ENCODE data around the gene SCARB1. TPM values are rescaled to one million over a fixed set of nuclear protein-coding genes. Genes with fewer than 3 reads are reported as not detected.

SCARB1 gene
- total RNA-seq, 1 experiment from 2014 or later, result 359 TPM

DNA sequence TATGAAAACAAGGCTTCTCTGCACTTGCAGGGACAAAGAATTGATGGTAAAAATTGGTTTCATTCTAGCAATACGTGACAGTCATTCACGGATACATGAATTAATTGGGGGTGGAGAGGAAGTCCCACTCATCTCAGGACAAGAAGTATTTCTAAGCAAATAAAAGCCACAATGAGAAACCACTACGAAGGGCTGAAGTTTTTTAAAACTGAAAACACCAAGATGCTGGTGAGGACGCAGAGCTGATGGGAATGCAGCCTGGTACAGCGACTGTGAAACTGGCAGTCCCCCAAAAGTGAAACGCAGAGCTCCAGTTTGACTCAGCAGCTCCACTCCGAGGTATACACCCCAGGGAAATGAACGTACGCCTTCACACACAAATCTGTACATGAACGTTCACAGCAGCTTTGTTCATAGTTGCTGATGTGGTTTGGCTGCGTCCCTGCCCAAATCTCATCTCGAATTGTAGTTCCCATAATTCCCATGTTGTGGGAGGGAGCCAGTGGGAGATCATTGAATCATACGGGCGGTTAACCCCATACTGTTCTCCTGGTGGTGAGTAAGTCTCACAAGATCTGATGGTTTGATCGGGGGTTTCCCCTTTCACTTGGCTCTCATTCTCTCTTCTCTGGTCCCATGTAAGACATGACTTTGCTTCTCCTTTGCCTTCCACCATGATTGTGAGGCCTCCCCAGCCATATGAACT, 89.0 kb downstream of the SCARB1 start:
- CTCF ChIA-PET, result interaction anchor here (0.5 kb wide), 1 partner anchor 613 kb away, joined by 3 read pairs; no protein-coding TSS in a partner anchor
- Histone ChIP-seq H3K9me3 (ENCODE audit: control insufficient read depth, insufficient read depth, low read depth, low read length) (no peaks in the 10 kb centered on the region), H3K27ac (ENCODE audit: low read length) (no peak overlapping the region), H3K27me3 (ENCODE audit: control insufficient read depth, insufficient read depth, low read length) (no peaks in the 10 kb centered on the region), H3K36me3 (ENCODE audit: control insufficient read depth, insufficient read depth, low read length) (no peaks in the 10 kb centered on the region), H3K4me3 (ENCODE audit: low read depth in 2 of 2, low read length in 2 of 2) (no peak overlapping the region), H3K4me1 (ENCODE audit: control insufficient read depth, insufficient read depth, low read length) (peaks cover 24% of the 10 kb centered on the region)
- intact Hi-C loops (cut with micrococcal nuclease; ENCODE audit: unreplicated experiment) (loop anchor here (5.0 to 10.0 kb wide), 2 partner anchors 130 to 737 kb away; no protein-coding TSS in a partner anchor), in situ Hi-C loops (cut with HindIII; ENCODE audit: low pct_unique_long_range_greater_than_20kb, low sequenced_read_pairs) (no loop called here)
- POLR2A ChIA-PET, result interaction anchor here (0.6 kb wide), 1 partner anchor 414 kb away, joined by 3 read pairs; no protein-coding TSS in a partner anchor
- TF ChIP-seq, protein P1, sequence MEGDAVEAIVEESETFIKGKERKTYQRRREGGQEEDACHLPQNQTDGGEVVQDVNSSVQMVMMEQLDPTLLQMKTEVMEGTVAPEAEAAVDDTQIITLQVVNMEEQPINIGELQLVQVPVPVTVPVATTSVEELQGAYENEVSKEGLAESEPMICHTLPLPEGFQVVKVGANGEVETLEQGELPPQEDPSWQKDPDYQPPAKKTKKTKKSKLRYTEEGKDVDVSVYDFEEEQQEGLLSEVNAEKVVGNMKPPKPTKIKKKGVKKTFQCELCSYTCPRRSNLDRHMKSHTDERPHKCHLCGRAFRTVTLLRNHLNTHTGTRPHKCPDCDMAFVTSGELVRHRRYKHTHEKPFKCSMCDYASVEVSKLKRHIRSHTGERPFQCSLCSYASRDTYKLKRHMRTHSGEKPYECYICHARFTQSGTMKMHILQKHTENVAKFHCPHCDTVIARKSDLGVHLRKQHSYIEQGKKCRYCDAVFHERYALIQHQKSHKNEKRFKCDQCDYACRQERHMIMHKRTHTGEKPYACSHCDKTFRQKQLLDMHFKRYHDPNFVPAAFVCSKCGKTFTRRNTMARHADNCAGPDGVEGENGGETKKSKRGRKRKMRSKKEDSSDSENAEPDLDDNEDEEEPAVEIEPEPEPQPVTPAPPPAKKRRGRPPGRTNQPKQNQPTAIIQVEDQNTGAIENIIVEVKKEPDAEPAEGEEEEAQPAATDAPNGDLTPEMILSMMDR (IDR thresholded peaks at IDR 0.05), result no peak
- no peak for TF ChIP-seq TCF7L2 (IDR thresholded peaks at IDR 0.05; ENCODE audit: low read depth, low read length)
- TF ChIP-seq POLR2AphosphoS5 (IDR thresholded peaks at IDR 0.05; ENCODE audit: low read depth, low read length), result no peak
- no peak for TF ChIP-seq SIN3A (IDR thresholded peaks at IDR 0.05; ENCODE audit: borderline replicate concordance, insufficient read depth, low read depth, low read length)
- TF ChIP-seq, protein P2, sequence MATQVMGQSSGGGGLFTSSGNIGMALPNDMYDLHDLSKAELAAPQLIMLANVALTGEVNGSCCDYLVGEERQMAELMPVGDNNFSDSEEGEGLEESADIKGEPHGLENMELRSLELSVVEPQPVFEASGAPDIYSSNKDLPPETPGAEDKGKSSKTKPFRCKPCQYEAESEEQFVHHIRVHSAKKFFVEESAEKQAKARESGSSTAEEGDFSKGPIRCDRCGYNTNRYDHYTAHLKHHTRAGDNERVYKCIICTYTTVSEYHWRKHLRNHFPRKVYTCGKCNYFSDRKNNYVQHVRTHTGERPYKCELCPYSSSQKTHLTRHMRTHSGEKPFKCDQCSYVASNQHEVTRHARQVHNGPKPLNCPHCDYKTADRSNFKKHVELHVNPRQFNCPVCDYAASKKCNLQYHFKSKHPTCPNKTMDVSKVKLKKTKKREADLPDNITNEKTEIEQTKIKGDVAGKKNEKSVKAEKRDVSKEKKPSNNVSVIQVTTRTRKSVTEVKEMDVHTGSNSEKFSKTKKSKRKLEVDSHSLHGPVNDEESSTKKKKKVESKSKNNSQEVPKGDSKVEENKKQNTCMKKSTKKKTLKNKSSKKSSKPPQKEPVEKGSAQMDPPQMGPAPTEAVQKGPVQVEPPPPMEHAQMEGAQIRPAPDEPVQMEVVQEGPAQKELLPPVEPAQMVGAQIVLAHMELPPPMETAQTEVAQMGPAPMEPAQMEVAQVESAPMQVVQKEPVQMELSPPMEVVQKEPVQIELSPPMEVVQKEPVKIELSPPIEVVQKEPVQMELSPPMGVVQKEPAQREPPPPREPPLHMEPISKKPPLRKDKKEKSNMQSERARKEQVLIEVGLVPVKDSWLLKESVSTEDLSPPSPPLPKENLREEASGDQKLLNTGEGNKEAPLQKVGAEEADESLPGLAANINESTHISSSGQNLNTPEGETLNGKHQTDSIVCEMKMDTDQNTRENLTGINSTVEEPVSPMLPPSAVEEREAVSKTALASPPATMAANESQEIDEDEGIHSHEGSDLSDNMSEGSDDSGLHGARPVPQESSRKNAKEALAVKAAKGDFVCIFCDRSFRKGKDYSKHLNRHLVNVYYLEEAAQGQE (IDR thresholded peaks at IDR 0.05; ENCODE audit: insufficient read depth in 1 of 2, low read depth in 2 of 2, low read length in 1 of 2), result no peak
- BruUV-seq (replicated peaks), result no TSS peak
- DNase-seq (ENCODE audit: low read depth, low spot score) (no peak), ATAC-seq (no peak)

DNA sequence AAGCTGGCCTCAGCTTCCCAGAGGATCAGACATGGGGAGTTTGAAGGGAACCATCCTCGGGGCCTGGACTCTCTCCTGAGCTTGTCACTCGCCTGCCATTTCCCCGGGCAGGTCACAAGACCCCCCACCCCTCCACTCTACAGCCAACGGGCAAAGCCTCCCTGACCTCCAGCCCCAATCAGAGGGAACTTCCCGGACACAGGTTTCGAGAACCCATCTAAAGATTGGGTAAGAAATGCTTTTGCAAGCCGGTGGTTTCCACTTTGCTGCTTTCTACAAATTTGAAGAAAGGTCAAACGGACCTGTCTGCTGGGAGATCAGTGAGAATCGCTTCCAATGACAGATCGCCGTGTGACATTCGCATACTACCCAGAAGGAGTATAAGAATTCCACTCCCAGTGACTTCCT, 89.6 kb downstream of the SCARB1 start:
- in situ Hi-C loops (cut with HindIII; ENCODE audit: low pct_unique_long_range_greater_than_20kb, low sequenced_read_pairs) (no loop called here), intact Hi-C loops (cut with micrococcal nuclease; ENCODE audit: unreplicated experiment) (loop anchor here (5.0 to 10.0 kb wide), 2 partner anchors 131 to 737 kb away; no protein-coding TSS in a partner anchor)
- ChIA-PET POLR2A (interaction anchor here (0.6 kb wide), 1 partner anchor 413 kb away, joined by 3 read pairs; no protein-coding TSS in a partner anchor), CTCF (interaction anchor here (0.5 kb wide), 1 partner anchor 612 kb away, joined by 3 read pairs; no protein-coding TSS in a partner anchor)
- no peak overlapping the region for H3K4me3 ChIP-seq (ENCODE audit: low read depth in 2 of 2, low read length in 2 of 2)
- H3K9me3 ChIP-seq (ENCODE audit: control insufficient read depth, insufficient read depth, low read depth, low read length), result no peaks in the 10 kb centered on the region
- no TSS peak for BruUV-seq (replicated peaks)
- ATAC-seq (no peak), DNase-seq (ENCODE audit: low read depth, low spot score) (no peak)
- H3K27me3 ChIP-seq (ENCODE audit: control insufficient read depth, insufficient read depth, low read length), result no peaks in the 10 kb centered on the region
- no peaks in the 10 kb centered on the region for H3K36me3 ChIP-seq (ENCODE audit: control insufficient read depth, insufficient read depth, low read length)
- no peak for TF ChIP-seq TCF7L2 (IDR thresholded peaks at IDR 0.05; ENCODE audit: low read depth, low read length)
- H3K27ac ChIP-seq (ENCODE audit: low read length), result no peak overlapping the region
- peaks cover 30% of the 10 kb centered on the region for H3K4me1 ChIP-seq (ENCODE audit: control insufficient read depth, insufficient read depth, low read length)

All from Panc1 (cell line).